HG03521 (cell line): ENCODE results near the gene TGIF1.

Source experiments
- ATAC-seq: cut with Tn5 transposase; IDR thresholded peaks from one replicate; pipeline ENCODE4 v1.9.1; 2021; ENCODE audit warnings: mild to moderate bottlenecking, moderate library complexity; ENCODE audit not compliant: unreplicated experiment

TGIF1 gene

DNA sequence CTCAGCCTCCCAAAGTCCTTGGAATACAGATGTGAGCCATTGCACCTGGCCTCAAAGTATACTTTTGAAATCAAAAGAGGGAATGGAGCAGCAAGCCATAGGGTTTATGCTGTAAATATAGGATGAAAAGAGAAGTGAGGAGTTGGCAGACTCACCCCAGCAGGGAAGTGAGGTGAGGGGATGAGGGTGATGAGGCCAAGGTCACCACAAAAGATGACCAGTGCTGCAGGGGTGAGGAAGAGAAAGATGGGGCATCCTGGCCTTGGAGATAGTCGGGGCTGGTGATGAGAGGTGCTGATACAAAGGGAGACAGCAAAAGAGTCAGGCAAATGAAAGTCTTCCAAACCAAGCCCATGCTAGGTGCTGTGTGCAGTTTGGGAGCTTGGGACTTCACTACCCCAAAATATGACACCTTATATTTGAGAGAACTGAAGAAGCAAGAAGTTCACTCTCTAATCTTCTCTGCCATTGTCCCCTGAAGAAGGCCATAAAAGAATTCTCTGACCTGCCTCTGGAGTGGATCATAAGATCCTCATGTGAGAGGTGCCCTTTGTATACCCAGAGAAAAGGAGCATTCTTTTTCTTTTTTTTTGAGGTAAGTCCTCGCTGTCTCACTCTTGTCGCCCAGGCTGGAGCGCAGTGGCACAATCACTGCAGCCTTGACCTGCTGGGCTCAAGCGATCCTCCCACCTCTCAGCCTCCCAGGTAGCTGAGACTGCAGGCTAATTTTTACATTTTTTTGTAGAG is 31.0 kb downstream of the TGIF1 start:
- ATAC-seq: no peak

DNA sequence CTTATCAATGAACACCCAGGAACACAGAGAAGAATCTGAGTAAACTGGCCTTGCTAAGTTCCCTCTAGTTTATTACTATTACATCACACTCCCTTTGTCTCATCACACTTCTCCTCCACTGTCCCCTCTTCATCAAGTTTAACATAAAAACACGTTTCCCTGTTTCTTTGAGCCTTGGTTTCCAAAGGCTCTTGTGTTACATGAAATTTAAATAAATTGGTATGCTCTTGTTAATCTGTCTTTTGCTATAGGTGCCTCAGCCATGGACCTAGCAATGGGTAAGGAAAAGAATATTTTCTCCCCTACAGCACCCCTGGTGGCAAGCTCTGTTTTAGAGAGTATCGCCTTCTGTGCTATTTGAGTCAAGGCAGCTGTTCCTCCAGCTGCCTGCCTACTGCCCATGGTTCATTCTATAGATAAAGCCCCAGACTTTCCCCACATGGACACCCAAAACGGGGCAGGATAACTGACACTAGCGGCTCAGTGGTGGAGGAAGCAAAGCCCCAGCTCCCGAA is 31.8 kb downstream of the TGIF1 start:
- ATAC-seq: no peak

DNA sequence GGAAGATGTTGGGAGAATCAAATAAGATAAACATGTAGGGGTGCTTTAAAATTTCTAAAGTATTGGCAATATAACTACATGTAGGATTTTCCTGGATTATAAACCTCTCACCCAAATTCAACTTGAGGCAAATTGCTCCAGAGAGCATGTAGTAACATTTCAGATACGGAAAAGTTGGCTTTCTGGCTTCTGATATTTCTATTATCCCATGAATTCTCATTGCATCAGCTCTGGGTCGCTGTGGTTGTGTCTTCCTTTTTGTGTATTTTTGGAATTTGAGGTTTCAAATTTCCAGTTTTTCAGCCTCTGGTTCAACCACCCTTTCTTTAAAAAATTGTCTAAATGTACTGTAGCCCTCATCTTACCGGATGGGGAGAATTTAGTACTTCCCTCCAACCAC is 32.3 kb downstream of the TGIF1 start:
- ATAC-seq: no peak

DNA sequence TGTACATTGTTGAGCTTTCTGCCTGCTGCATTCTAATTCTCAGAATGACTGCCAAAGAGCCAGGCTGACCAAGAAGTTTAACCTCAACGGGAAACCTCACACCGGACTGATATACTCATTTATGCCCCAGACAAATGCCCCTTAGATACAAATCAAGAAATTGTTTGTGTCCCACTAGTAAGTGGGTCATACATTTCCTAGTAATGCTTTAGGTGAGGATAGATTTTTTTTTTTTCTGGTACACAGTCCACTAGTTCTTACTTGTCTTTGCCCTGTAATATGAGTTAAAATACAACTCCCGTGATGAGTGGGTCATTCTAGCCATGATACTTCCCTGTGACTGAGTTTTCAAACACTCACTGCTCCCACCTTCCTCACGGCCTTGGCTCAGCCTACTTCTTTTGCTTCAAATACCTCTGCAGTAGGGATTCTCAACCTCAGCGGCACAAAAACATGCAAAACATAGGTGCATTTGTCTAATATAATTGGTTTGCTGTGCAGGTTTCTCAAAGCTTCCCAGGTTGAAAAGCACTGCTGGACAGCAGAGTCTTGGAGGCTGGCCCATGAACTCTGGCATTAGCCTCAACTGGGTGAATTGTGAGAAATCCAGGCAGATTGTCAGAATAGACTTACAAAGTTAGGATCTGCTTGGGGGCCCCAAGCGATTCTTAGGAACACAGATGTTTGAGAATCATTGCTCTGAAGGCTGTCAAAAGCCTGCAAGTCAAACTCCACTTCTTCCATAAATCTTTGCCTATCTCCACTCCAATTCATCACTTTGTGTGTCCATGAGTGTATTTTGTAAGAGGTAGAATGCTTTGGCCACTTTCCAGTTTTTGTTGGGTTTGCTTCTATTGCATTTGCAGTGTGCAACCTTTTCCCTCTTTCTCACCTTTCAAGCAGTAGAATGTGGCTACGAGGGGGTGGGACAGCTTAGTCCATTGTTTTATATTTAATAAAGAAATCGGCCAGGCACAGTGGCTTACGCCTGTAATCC is 35.5 kb downstream of the TGIF1 start:
- ATAC-seq: no peak

DNA sequence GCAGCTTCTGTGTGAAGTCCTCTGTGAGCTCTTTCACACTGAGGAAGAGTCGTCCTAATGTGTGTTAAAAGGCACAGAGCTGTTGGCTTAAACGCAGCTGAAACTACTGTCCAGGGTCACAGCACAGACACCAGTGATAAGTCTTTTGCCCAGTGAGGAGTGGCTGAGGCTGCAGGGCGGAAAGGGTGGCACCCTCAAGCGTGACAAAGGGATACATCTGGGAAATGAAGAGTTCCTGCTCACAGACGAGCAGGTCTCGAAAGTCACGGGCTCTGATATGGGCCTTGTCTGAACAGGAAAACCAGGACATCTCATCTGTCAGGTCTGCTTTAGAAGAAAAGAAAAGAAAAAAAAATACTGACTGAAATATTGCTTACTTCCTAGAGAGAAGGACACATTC is 36.5 kb downstream of the TGIF1 start:
- no peak for ATAC-seq

DNA sequence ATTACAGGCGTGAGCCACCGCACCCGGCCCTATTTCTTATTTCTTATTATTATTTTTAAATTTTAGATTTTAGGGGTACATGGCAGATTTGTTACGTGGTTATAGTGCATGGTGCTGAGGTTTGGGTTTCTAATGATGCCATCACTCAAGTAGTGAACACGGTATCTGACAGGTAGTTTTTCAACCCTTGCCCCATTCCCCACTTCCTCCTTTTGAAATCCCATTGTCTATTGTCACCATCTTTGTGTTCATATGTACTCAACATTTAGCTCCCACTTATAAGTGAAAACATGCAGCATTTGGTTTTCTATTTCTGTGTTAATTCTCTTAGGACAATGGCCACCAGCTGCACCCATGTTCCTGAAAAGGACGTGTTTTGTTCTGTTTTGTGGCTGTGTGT is 39.5 kb downstream of the TGIF1 start:
- ATAC-seq: no peak

DNA sequence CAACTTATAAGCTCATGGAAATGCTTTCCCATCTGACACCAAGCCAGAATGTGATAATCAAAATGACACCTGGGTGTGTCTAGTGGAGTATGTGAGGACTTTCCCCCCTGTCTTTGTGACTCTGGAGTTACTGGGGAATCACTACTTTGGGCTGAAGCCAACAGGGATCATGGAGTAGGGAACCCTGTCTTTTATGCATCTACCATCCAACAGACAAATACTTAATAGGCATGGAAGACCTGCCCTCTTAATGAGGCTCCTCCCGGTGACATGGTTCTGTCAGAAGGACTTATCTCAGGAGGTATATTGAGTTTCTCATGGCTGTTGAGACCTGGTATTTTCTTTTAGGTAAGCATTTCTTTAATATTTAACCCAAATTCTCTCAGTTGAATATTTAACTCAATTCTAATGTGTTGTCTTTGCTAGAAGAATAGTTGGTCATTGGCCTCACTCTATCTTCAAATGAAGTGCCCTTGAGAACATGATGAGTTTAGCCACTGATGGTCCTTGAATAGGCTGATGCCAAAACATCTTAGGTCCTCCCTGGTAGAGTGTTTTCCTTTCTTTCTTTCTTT is 42.1 kb downstream of the TGIF1 start:
- no peak for ATAC-seq

DNA sequence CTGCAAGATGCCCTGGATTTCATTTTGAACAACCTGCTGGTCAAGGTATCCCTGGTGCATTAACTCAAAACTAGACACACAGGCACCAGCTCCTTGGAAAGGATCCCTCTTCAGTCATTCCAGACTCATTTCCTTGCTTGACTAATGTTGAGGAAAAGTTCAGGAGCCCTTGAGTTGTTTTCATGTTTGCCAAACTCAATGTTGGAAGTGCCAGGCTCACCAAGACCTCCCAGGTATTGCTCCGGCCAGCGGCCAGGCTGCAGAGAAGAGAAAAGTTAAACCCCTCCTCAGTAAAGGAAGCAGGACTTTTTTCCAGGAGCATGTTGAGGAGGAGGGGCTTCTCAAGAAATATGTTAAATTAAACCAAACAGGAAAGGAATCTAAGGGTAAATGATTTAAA is 42.7 kb downstream of the TGIF1 start:
- ATAC-seq: no peak

DNA sequence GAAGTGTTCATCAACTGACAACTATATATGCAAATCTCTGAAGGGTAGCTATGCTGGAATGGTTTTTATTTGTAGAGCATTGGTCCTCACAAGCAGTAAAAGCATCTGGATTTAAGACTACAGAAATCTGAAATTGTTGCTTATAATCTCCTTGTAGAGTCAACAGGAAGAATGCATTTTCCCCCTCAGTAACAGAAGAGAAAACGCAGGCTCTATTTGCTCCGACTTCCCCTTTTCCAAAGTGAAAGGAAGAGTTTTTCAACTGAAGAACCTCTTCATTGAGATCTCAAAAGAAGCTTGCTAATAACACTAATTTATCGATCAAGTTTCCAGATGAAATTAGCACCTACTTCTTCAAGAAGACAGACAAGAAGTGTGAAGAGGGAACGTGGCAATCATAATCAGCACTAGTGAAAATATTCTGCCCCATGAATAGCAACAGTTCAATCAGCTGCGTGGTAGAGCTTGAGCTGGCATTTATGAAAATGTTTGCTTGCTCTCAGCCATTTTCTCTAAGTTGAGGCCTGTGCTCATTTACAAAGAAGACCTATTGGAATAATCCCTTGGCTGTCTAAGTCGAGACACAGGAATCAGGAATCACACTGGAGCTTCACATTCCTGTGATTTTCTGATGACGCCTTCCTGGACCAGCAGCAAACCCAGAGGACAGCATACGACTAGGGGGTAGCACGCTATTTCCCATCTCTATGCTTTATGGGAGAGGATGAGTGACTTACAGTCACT is 43.7 kb downstream of the TGIF1 start:
- ATAC-seq: no peak

DNA sequence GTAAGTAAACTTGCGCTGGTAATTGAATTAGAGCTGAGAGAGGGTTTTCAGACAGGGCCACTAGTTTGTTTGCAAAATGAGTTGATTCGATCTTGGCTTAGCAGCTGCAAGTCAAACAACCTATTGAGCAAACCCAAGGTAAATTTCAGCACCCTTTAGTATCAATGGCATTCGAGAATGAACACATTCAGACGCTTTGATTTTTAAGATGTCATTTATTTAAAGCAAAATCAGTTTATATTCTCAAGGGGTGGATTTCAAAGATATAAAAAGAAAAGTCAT is 44.2 kb downstream of the TGIF1 start:
- ATAC-seq: no peak

DNA sequence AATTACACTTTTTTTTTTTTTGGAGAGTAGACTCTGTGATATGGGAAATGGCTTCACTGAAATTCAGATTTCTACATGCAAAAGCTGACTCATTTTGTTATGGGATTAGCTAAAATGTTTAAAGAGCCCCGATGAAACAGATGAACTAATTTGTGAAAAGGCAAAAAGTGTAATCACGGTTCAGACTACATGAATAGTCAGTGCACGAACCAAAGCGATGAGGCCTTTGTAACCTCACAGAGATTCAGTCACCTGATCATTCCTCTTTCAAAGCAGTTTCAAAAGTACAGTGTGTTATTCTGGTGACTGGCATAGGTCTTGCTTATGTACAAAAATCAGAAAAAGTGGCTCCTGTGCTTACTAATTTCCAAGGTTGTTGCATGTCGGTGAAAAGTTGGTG is 44.6 kb downstream of the TGIF1 start:
- ATAC-seq: no peak

DNA sequence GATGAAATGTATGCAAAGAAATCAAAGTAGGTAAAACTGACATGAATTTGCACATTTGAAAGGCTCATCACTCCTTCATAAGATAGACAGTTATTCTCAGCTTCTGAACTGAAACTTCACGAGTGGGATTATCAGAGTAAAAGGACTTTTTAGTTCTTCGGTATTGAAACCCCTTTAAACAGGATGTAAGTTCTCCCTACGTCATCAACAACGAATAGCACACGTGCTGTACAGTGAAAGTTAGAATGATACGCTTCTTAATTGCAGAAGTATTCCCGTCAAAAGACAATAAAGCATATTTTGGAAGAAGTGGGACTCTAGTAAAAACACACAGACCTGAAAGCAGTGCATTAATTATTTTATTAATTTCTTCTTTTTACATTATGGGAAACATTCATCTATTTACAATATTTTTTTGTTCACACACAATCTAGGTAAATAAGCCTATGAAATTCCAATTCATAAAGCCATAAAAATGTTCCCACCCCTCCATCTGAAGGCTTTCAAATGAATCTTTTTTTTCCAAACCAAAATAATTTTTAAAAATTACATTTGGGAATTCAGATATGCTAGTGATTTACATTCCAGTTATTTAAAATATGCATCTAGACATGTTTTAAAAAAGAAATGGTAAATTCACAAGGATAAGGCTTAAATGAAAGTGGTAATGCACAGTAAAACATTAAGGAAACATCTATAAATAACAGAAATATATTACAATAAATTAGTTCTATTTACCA is 45.9 kb downstream of the TGIF1 start:
- ATAC-seq: no peak

DNA sequence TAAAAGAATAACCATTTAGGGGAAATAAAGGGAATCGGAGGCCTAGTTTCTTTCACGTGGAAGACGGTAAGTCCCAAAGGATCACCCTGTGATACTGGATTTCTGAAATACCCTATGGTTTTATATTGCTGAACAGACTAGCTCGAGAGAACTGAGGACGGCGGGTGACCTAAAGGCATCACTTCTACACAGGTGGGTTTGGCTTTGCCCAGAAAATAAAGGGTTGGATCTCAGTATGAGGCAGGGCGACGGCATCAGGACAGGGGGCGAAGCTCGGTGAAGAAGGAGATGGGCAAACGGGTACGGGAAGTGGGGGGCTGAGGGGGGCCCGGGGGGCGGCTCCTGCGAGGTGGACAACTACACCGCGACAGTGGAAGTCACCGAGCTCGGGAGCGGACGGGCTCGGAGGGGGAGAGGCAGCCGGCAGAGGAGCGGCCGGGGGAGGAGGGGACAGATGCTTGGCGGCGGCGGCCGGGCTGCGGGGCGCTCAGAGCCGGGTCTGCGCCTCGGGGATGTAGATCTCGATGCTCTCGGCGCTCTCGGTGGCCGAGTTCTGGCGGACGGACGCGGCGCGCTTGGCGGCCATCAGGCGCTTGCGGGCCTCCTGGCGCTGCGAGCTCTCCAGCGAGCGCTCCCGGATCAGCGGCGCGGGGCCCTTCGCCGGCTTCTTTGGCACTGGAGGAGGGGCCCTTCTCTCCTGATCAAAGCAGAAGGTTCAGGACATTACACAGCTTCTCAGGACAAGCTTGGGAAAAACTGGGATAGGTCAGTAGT is 48.9 kb downstream of the TGIF1 start:
- no peak for ATAC-seq

DNA sequence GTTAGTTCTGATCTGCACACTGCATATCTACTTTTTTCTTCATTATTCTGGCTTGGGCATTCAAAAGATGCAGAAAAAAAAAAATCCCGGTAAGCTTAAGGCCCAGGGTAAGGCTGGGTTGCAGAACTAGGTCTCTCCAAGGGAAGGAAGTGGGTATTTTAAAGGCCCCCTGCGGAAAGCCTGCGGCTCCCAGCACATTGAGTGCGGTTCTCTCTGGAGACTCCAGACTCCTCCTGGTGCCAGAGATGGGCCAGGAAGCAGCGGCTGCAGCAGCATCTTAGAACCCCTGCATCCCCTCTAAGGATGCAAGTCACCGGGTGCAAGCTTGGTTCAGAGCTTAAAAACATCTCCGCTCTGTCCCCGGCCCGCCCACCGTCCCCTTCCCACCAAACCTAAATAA is 49.5 kb downstream of the TGIF1 start:
- no peak for ATAC-seq

DNA sequence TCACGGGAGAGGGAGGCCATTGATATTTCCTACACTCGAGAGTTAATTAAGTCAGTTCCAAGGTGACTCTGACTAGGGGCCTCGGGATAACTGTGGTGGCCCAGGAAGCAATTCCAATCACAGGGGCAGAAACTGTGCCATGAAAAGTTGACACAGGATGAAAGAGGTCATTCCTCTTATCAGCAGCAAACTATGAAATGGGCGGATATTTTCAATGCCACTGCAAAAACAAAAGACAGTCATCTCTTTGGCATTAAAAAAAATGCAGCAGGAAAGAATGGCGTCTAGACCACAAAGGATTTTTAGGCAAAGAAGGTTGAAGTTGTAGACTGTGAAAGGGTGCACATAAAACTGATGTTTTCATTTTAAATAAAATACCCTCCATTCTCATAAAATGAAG is 50.0 kb downstream of the TGIF1 start:
- ATAC-seq: no peak

DNA sequence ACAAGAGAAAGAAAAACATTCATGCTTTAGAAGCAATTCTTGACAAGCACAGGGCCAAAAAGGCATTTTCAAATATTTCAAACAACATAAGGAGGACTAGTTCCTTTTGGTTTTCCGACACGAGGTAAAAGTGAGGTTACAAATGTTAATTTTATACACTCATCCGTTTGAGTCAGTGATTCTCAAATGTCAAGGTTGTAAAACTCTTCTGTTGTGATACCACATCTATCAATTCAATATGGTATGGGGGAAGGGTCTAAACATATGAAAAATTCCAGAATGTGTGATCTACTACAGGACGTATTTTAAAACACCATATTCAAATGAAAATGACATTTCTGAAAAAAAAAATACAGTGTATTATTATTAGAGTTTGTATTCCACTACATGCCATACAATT is 52.7 kb downstream of the TGIF1 start:
- ATAC-seq: no peak

DNA sequence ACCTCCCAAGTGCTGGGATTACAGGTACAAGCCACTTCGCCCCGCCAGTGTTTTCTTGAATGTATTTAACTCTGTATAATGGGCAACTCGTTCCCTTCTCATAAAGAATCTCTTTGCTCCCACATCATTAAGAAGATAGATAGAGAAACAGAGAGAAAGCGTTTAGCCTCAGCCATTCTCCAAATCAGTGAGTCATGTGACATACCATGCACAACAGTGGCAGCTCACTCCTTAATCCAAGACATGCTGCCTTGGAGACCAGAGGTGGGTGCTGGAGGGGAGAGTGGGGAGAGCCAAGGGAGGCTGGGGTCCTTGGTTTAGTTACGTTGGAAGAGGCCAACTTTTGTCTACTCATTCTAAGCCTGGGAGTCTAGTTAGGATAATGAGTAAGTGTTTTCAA is 54.7 kb downstream of the TGIF1 start:
- ATAC-seq: no peak

DNA sequence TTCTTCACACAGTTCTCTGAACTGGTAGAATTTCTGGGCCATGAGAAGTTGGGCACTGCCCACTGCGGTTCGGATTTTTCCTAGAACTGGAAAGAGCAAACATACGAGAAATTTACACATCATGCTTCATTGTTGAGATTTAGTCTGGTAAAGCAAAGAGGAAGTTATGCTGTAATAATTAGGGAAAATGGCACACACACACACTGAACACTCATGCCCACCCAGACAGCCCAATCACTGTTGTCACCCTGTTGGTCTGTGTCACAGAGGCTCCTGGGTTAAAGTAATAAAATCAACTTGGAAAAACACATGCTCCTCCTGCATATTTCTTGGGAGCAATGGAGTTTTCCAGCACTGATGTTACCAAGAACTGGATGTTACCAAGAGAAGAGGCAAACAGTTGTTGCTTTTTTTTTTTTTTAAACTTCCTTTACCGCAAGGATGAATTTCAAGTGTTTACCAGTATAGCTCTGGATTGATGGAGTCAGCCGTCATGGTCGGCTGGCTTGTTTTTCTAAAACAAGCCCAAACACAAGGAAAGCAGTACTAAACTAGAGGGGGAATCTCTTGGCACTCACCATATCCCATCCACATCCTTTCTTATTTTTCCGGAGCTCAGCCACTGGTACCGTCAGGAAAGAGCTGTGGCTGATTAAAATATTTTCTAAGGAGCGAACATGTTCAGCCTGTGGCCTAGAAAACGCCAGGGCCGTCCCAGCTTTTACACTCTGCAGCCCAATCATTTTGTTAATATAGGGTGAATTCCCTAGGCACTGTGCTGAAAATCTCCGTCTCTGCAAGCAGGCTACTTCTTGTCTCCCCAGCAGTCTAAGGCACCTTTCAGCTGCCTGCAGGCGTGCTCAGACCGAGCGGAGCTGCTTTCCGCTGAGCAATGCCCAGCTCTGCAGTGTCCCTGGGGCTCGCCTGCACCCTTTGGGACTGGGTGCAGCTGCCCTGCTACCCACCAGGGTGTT is 58.9 kb downstream of the TGIF1 start:
- ATAC-seq: no peak
